ENCODE results near the gene EYA2. TPM values are rescaled to one million over a fixed set of nuclear protein-coding genes. Genes with fewer than 3 reads are reported as not detected.

EYA2 gene
- total RNA-seq, 1 donor from 2014 or later = not detected

DNA sequence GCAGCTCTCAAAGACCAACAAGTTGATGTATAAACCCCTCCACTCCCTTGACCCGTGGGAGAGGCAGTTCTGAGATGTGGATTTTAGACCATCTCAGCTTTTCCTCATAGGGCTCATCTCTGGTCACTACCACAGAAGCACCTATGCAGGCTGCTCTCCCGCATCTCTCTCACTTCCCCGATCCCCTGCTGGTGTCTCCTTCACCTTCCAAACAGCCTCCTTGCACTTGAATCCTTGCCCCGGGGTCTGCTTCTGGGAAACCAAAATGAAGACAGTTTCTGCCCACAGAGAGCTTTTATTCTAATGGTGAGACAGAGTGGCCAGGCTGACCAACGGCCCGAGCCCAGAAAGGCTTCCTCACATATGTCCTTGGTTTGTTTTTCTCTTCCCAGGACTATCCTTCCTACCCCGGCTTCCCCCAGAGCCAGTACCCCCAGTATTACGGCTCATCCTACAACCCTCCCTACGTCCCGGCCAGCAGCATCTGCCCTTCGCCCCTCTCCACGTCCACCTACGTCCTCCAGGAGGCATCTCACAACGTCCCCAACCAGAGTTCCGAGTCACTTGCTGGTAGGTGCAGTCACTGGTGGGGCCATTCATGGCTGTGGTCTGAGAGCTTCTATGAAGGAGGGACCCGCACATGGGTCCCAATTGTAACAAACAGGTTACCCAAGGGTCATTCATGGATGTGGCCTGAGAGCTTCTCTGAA, 179.3 kb downstream of the EYA2 start:
- no peak for DNase-seq

DNA sequence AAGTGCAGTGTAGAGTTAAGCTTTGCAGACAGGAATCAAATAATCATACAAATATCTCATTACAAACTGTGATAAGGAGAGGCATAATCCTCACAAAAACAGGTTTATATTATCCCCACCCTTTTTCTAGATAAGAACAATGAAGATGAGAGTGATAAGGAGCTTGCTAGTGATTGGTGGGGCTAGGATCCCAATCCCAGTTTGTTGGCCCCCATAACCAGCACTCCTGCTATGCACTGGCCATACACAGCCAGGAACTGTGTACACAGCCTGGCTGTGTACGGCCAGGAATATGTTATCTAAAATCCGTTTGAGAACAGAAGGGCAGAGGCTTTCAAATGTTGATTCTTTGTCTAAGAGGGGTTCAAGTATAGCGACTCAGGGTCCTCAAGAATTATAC, 180.6 kb downstream of the EYA2 start:
- DNase-seq = no peak

DNA sequence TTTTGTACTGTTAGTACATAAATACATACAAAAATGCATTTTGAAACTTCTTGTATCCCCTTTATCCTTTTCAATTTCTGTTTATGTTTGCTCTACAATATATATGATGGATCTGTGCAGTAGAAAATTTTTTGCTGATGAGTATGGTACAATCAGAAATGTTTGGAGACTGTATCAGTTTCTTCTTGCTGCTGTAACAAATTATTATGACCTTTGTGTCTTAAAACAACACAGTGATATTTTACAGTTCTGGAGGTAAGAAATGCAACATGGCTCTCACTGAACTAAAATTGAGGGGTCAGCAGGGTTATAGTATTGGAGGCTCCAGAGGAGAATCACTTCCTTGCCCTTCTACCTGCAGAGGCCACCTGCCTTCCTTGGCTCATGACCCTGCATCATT, 184.4 kb downstream of the EYA2 start:
- DNase-seq = no peak

DNA sequence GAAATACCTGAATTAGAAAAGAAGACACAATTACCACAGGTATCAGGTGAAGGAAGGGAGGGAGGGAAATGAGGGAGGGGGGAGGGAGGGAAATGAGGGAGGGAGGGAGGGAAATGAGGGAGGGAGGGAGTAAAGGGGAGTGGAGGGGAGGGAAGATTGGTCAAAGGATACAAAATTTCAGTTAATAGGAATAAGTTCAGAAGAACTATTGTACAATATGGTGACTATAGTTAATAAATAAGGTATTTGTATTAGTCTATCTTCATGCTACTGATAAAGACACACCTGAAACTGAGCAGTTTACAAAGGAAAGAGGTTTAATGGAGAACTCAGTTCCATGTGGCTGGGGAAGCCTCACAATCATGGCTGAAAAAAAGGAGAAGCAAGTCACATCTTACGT, 185.7 kb downstream of the EYA2 start:
- no peak for DNase-seq

DNA sequence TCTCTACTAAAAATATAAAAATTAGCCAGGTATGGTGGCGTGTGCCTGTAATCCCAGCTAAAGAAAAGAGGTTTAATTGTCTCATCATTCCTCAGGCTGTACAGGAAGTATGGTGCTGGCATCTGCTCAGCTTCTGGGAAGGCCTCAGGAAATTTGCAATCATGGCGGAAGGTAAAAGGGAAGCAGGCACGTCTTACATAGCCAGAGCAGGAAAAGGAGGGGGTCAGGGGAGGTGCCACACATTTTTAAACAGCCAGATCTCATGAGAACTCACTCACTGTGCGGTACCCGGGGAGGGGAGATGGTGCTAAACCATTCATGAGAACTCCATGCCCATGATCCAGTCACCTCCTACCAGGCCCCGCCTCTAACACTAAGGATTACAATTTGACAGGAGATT, 191.7 kb downstream of the EYA2 start:
- peak; percentile 6 for DNase-seq

DNA sequence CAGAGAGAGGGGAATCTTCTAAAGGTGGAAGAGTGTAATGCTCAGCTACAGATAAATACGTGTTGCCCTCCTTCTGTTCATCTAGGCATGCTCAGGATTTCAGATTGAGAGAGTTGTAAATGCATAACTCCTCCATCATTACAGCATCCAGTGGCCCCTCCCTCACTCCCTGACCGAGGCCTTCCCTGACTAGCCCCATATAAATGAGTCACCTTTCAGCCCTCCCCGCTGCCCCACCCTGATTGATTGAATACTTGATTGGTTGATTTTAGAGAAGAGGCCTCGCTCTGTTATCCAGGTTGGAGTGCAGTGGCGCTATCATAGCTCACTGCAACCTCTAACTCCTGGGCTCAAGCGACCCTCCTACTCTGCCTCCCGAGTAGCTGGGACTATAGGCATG, 193.7 kb downstream of the EYA2 start:
- DNase-seq = no peak

DNA sequence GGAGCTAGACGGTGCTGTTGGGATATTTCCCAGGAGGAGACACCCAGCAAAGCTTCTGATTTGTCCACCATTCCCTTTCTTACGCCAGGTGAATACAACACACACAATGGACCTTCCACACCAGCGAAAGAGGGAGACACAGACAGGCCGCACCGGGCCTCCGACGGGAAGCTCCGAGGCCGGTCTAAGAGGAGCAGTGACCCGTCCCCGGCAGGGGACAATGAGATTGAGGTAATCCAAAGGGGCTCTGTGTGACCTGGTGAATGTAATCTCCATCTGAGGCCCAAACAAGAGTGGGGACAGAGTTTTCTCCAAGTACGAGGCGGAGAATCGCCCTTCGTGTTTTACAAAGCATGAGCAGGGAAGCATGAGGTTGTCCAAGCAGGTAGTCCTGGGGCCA, 194.5 kb downstream of the EYA2 start:
- no peak for DNase-seq

DNA sequence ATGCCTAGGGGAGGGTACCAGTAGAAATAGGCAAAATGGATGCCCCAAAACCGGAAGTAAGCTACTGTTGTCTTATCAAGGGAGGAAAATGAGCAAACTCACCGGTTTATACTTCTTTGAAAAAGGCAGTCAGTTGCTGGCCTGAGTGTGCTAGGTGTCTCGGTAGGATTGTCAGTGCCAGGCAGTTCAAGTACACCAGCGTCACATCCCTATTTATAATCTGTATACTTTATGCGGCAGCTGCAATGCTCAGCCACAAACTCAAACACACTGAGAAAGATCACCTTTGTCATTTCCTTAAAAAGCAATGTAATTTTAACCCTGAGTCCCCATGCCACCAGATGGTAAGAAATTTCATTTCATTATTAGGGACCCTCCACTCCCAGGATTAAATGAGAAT, 196.2 kb downstream of the EYA2 start:
- no peak for DNase-seq

DNA sequence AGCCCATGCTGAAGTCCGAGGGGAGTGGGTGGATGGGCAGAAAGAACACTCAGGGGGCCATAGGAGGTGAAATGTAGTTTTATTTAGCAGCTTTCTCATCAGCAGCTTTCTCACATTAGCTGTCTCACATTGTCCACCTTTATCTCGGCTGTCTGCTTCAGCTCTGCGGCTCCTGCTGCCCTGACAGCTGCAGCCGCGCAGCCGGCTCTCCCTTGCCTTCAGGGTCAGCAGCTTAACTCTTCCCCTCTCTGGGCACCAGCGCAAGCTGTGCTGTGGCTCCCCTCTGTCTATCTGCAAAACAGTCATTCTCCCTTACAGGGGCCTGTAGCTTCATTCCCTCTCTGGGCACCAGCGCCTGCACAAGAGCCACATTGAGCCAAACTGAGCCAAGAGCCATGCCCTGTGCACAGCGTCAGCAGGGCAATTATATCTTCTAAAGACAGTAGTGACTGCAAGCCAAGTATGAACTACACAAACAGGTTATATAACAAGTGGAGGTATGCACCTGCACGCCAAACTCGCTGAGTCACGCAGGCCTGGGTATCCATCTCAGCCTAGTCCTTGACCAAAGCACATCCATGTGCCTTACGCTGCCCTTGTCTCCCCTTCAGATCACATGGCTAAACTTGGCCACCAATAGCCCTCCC, 198.8 kb downstream of the EYA2 start:
- no peak for DNase-seq

DNA sequence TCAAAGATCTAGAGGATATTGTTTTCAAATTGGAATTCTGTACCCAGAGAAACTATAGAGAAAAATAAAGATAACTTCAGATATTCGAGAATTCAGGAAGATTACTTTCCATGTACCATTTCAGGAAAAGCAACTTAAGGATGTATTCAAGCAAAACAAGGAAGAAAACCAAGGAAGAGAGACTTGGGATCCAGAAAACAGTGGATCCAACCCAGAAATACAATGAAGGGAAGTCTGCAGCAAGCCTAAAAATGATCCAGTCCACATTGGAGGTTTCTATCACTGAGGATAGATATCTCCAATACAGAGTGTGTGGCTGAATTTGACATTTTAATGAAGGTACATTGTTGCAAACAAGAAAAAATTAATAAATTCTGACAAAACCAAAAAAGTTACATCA, 201.0 kb downstream of the EYA2 start:
- DNase-seq = no peak

DNA sequence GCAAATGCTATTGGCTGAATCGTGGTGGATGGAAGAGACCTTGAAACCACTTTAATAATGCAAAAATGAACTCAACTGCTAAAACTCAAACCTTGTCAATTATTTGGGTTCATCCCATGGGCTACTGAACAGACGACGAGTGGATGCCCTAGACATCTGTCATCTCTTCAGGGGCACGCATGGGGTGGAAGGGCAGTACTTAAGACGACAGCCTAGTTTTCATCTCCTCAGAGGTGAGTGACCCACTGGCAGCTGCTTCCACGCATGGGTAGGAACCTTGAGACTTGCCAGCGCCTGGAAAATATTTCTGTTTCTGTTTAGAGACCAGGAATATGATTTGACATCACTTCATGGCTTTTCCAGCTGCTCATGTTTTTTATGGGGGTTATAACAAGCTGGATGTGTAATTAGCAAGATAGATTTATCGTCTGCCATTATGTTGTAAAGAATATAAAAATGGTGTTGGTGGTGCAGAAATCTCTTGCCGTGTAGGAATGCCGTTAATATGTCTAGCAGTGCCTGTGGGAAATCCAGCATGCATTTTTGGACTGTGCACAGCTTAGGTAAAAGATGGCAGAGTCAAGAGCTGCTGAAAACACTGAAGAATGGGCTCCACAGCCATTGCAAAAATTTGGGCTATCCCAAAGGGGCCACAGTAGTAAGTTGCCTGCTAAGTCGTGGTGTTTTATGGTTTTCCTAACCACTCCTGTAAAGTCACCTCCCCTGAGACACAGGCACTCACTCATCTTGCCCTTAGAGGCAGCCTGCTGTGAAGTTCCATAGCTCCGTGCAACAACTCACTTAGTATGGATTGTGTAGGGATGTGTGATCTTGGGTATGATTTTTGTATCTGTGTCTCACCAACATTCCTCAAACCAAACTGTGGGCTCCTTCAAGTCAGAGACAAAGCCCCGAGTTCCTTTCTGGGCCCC, 203.3 kb downstream of the EYA2 start:
- no peak for DNase-seq

DNA sequence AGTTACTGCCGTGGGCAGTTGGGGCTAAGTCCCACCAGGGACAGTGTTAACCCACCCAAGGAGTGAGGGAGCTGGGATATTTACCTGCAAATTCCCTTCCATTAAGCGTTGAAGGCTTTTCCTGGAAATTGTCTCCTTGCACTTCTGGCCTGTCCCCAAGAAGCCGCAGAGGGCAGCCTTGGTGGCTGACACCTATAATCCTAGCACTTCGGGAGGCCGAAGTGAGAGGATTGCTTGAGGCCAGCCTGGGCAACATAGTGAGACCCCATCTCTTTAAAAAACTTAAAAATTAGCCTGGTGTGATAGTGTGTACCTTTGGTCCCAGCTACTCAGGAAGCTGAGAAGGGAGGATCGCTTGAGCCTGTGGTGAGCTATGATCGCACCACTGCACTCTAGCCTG, 204.4 kb downstream of the EYA2 start:
- no peak for DNase-seq

DNA sequence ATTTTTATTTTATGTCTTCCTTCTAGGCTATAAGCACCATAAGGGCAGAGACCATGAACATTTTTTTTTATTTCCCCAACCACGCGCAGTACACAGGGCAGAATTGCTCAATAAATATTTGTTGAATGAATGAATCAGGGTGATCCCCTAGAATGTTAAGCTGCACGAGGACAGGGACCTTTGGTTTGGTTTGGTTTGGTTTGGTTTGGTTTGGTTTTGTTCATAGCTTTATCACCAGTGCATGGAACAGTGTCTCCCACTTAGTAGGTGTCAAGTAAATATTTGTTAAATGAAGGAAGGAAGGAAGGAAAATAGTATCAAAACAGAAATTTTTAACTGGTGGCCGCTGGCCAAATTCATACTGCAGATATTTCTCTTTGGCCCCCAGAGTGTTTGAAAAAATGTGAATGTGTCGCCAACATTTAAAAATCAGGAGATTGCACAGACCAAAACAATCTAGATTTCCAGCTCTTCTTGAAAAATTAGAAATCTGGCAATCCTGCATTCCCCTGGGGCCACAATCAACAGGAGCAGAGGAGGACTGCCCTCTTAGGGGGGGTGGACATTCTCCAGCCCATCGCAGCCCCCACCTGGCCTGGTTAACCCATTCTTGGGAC, 205.3 kb downstream of the EYA2 start:
- DNase-seq = no peak

DNA sequence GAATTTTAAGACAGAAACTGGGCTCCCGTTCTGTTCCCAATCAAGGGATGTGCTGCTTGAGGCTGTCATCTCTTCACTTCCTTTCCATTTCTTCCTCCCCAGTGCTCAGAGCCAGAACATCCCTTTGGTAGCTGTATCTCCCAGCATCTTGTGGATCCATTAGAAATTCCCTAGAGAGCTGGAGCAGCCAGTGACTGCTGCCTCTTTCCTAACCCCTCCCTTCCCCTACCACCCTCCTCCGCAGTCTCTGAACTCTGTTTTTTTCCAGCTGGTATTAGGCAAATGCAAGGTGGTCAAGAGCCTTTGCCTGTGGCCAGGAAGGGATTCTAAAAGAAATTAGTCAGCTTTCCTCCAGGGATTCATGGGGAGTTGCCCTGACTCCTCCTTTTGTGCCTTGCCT, 208.0 kb downstream of the EYA2 start:
- no peak for DNase-seq

DNA sequence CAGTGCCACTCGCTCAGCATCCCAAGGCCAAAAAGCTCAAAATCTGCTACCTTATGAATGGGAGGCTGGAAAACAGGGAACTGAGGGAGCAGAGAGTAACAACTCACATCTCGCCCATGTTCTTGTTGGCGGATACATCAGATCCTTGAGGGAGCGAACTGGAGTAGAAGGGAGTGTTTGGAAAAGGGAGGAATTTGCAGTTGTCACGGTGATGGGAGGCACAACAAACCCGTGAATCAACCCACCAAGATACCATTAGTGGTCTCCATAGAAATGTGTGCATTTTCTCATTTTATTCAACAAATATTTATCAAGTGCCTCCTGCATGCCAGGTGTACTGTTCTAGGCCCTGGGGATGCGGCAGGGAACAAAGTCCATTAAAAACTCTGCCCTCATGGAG, 212.1 kb downstream of the EYA2 start:
- no peak for DNase-seq

DNA sequence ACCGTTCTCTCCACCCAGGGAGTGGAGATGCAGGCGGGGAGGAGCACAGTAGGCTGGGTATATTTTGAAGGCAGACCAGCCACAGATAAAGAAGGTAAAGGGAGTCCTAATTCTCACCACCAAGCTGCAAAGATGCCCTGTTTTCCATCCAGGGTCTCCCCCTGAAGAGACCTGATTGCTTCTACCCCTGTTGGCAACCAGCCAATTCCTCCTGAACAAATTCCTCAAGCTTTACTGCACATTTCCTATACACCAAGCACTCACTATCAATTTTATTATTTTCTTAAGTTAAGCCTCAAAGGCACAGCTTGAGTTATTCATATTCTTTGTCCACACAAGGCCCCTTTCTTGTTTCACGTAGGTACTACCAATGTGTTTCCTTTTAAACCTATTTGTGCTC, 214.4 kb downstream of the EYA2 start:
- DNase-seq = no peak

DNA sequence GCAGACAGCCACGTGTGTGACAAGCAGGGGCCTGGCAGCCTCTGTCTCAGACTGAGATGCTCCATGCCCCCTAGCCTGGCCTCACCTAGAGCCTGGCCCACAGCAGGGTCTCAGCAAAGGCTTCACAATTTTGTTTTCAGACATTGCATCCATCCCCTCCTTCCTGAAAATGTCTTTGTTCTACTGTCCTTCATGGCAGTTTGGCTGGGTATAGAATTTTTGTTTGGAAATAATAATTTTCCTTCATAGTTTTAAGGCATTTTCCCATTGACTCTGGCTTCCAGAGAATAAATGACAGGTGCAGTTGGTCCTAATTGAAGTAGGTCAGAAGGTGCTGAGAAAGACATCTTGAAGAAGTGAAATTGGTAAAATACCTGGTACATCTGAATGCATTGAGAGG, 216.2 kb downstream of the EYA2 start:
- no peak for DNase-seq

DNA sequence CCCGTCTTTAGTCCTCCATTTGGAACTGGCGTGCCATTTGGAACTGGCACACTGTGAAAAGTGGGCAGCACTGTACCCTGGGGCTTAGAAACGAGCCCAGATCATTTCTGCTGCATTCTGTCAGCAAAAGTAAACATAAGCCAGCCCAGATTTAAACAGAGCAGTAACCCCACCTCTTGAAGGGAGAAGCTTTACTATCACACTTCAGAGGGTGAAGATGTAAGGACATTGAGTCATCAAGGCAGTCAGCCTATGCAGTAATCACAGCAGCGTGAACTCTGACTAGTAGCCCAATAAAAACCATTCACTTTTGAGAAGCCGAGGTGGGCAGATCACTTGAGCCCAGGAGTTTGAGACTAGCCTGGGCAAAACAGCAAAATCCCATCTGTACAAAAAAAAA, 216.9 kb downstream of the EYA2 start:
- no peak for DNase-seq

DNA sequence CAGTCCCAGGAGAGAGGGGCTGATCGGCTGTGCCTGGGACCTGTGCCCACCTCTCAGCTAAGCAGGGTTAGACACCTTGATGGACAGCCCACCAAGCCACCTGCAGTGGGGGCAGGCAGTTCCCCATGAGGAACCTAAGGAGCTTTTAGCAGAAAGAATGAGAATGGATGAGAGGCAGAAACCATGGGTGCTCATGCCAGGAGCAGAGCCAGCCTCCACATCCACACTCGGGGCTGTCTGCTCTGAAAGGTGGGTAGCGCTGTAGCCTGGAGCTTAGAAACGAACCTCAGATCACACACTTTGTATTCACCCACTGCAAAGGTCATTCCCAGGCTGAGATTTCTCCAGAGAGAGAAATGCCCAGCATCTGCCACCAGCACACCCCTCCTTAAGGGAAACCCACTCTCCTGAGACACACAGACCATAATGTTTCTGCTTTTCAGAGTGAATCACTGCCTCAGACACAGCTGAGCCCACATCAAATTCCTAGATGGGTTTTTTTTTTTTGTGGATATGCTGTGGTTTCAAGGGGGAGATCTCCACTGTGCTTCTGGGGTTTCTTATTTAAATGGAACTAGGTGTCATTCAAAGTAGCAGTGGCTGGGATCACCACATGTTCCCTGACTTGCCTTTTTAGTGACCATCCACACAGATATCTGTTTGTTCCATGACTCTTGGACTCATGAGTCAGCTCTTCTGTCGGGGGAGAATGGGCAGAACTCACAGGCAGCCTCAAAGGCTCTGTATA, 218.9 kb downstream of the EYA2 start:
- DNase-seq = no peak

DNA sequence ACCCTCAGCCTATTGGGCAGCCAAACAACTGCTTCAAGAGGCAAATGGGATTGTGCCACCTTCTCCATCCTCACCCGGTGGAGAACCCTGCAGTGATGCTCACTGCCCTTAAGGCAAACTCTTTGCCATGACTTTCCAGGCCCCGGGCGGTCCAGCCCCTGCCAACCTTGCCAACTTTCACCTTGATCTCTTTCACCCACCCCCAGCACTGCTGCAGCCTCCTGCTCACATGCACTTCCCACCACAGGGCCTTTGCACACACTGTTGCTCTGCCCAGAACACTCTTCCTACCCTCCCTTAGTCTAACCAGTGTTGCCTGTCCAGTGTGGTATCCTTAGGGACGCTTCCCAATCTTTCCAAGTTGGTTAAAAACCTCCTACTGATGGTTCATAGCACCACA, 221.1 kb downstream of the EYA2 start:
- DNase-seq = no peak

DNA sequence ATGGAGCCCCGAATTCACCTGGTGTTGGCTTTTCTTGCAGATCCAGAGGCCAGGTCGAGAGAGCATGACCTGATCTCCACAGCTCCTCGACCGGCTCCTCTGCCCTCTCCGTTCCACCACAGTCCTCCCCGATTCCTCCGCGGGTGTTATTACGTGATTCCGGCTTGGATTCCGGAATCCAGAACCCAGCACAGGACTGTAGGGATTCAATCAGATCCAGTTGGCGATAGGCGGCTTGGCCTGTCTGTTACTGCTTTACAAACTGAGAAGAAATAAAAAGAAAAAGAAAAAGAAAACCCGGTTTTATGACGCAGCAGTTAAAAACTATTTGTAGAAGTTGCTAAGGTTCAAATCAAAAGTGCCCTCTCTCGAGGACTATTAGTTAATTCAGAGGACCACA, 222.7 kb downstream of the EYA2 start:
- no peak for DNase-seq

DNA sequence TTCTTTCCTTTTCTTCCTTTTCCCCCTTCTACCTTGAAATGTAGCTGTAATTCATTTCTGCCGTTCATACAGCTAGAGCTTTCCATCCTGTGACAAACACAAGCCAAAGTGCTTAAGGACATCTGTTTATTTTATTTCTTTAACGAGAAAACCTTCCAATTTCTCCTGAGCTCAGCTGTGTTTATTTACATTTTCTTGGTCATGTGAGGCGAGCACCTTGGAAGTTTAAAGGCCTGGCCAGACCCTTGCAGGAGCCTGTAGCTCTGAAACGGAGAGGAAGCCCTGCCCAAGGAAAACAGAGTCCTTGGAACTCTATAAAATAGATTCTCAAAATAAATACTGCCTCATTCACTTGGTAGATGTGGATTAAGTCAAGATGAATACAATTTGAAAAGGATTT, 223.1 kb downstream of the EYA2 start:
- no peak for DNase-seq

DNA sequence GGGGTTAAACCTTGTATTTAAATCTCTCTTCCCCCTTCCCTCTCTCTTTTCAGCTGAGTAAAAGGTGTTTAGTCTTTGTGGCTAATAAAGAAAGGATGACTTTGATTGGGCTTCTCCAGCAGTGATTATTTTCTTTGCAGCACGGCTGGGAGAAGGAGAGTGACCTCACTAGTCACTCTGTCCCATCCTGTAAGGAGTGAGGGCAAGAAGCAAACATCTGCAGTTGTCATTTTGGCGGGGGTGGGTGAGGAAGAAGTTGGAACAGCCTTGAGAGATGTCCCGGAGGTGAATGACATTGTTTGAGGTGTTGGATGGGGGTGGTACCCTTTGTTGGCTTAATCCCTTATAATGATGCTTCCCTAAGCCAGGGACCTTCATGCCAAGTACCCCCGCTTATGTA, 223.6 kb downstream of the EYA2 start:
- no peak for DNase-seq
